GM12864 (cell line): ENCODE results near the gene NEUROG1.

ENCODE experiments used
- DNase-seq: peaks from one replicate; pipeline ENCODE4 v3.0.0-alpha.2; 2011; ENCODE audit warnings: low read depth
- H3K4me3 ChIP-seq: 2 replicates; pipeline ENCODE4 v1.5.1; 2011; ENCODE audit warnings: mild to moderate bottlenecking, low read depth, low read length, control low read depth
- CTCF ChIP-seq: IDR thresholded peaks from 2 replicates; pipeline ENCODE4 v1.5.1; 2011; ENCODE audit warnings: low read depth, mild to moderate bottlenecking, moderate library complexity, low read length, control low read depth, inconsistent platforms; ENCODE audit errors: missing control alignments

NEUROG1 gene

GRCh38 chr5:135568923-135569360 lies 33.2 kb upstream of the NEUROG1 start:
- H3K4me3 ChIP-seq, result no peak overlapping the region
- no peak for TF ChIP-seq CTCF
- no peak for DNase-seq

- no peak overlapping the region for H3K4me3 ChIP-seq
- no peak for DNase-seq
Measured at GRCh38 chr5:135568246-135568645, 32.5 kb upstream of the NEUROG1 start.

GRCh38 chr5:135567661-135568060 lies 31.9 kb upstream of the NEUROG1 start:
- no peak for DNase-seq
- H3K4me3 ChIP-seq, result no peak overlapping the region
- TF ChIP-seq CTCF, result no peak

More at GRCh38 chr5:135568246-135568645, 32.5 kb upstream of the NEUROG1 start:
- TF ChIP-seq CTCF, result no peak

GRCh38 chr5:135566422-135567400 lies 30.9 kb upstream of the NEUROG1 start:
- H3K4me3 ChIP-seq, result no peak overlapping the region
- TF ChIP-seq CTCF, result no peak
- no peak for DNase-seq

- no peak overlapping the region for H3K4me3 ChIP-seq
- no peak for DNase-seq
- peak; percentile 93 for TF ChIP-seq CTCF
Measured at GRCh38 chr5:135565725-135566421, 30.1 kb upstream of the NEUROG1 start.

GRCh38 chr5:135565266-135565665 lies 29.5 kb upstream of the NEUROG1 start:
- no peak for TF ChIP-seq CTCF
- no peak overlapping the region for H3K4me3 ChIP-seq
- DNase-seq, result no peak
